HG03439 (cell line): ENCODE results near the gene ITPRIPL2.

Experiments used
- ATAC-seq: cut with Tn5 transposase; IDR thresholded peaks from one replicate; pipeline ENCODE4 v1.9.1; 2021; ENCODE audit warnings: mild to moderate bottlenecking, moderate library complexity; ENCODE audit not compliant: unreplicated experiment

ITPRIPL2 gene

GRCh38 chr16:19139436-19140091 lies 25.8 kb downstream of the ITPRIPL2 start:
- ATAC-seq: no peak

- no peak for ATAC-seq
These were observed 26.6 kb downstream of the ITPRIPL2 start for GRCh38 chr16:19140396-19140795.

- no peak for ATAC-seq
These were observed 29.3 kb downstream of the ITPRIPL2 start for GRCh38 chr16:19142939-19143598.

- no peak for ATAC-seq
These were observed 29.8 kb downstream of the ITPRIPL2 start for GRCh38 chr16:19143599-19143956.

GRCh38 chr16:19145010-19145409 lies 31.2 kb downstream of the ITPRIPL2 start:
- no peak for ATAC-seq

- no peak for ATAC-seq
These were observed 33.4 kb downstream of the ITPRIPL2 start for GRCh38 chr16:19147126-19147525.

GRCh38 chr16:19147627-19148026 lies 33.9 kb downstream of the ITPRIPL2 start:
- no peak for ATAC-seq

- no peak for ATAC-seq
These were observed 34.4 kb downstream of the ITPRIPL2 start for GRCh38 chr16:19148189-19148588.

- ATAC-seq: no peak
These were observed 37.5 kb downstream of the ITPRIPL2 start for GRCh38 chr16:19151310-19151709.

GRCh38 chr16:19152042-19152441 lies 38.3 kb downstream of the ITPRIPL2 start:
- no peak for ATAC-seq

GRCh38 chr16:19153876-19154275 lies 40.1 kb downstream of the ITPRIPL2 start:
- ATAC-seq: no peak

- no peak for ATAC-seq
These were observed 48.3 kb downstream of the ITPRIPL2 start for GRCh38 chr16:19162085-19162484.

- ATAC-seq: no peak
These were observed 49.5 kb downstream of the ITPRIPL2 start for GRCh38 chr16:19163215-19163614.

- no peak for ATAC-seq
These were observed 50.5 kb downstream of the ITPRIPL2 start for GRCh38 chr16:19164285-19164684.

GRCh38 chr16:19165101-19165500 lies 51.3 kb downstream of the ITPRIPL2 start:
- no peak for ATAC-seq

- ATAC-seq: no peak
These were observed 52.7 kb downstream of the ITPRIPL2 start for GRCh38 chr16:19166500-19166899.

- no peak for ATAC-seq
These were observed 54.1 kb downstream of the ITPRIPL2 start, which contains the start of gene SYT17 for GRCh38 chr16:19167710-19168370. Gene SYT17, plus strand, starts transcription at chr16:19168240. Its CDS starts 407 bp downstream, at chr16:19168647.

- ATAC-seq: no peak
These were observed 54.8 kb downstream of the ITPRIPL2 start for GRCh38 chr16:19168371-19169081.

GRCh38 chr16:19169082-19169639 lies 55.4 kb downstream of the ITPRIPL2 start:
- no peak for ATAC-seq

- ATAC-seq: no peak
These were observed 56.4 kb downstream of the ITPRIPL2 start for GRCh38 chr16:19170043-19170655.
